22Rv1 (cell line): ENCODE measurements around the gene DNAJC13.
"Not testable (repeated sequence)": the region's sequence is repeated elsewhere in the genome, so short reads cannot be mapped to it uniquely, and the experiment has no call there.

Source experiments
- H3K27ac ChIP-seq: fragments of 450-650 bp; 2 replicates; pipeline ENCODE4 v1.5.1; 2017
- CTCF ChIP-seq: fragments of 450-650 bp; IDR thresholded peaks from 2 replicates; pipeline ENCODE4 v1.5.1; 2017; ENCODE audit warnings: mild to moderate bottlenecking
- ZFX ChIP-seq: fragments of 450-650 bp; IDR thresholded peaks from 2 replicates; pipeline ENCODE4 v1.6.1; 2017; ENCODE audit warnings: antibody characterized with exemption, borderline replicate concordance

The DNAJC13 gene

GRCh38 chr3:132416807-132417694, at the start of gene DNAJC13:
DNAJC13 (plus strand) TSS chr3:132417502; CDS start chr3:132434551, 17,049 bp downstream.
- TF ChIP-seq CTCF (no peak), ZFX (no peak)
- H3K27ac ChIP-seq: peak within 1 kb of the TSS; percentile 92

GRCh38 chr3:132368515-132368914, 48.8 kb upstream of the DNAJC13 start:
- H3K27ac ChIP-seq: no peak overlapping the region
- no peak for TF ChIP-seq ZFX
- no peak for TF ChIP-seq CTCF

GRCh38 chr3:132368962-132369361, 48.3 kb upstream of the DNAJC13 start:
- TF ChIP-seq ZFX (no peak), CTCF (no peak)

GRCh38 chr3:132376945-132377354, 40.4 kb upstream of the DNAJC13 start:
- H3K27ac ChIP-seq: not testable (repeated sequence)

More at GRCh38 chr3:132368962-132369361, 48.3 kb upstream of the DNAJC13 start:
- no peak overlapping the region for H3K27ac ChIP-seq

GRCh38 chr3:132378048-132378762, 39.1 kb upstream of the DNAJC13 start:
- H3K27ac ChIP-seq: no peak overlapping the region
- no peak for TF ChIP-seq ZFX
- no peak for TF ChIP-seq CTCF

- H3K27ac ChIP-seq: no peak overlapping the region
- TF ChIP-seq CTCF (no peak), ZFX (no peak)
Observed at GRCh38 chr3:132378846-132379245, 38.5 kb upstream of the DNAJC13 start.

GRCh38 chr3:132380920-132381319, 36.4 kb upstream of the DNAJC13 start:
- TF ChIP-seq ZFX (no peak), CTCF (no peak)
- H3K27ac ChIP-seq: no peak overlapping the region
